Jurkat, Clone E6-1 (cell line): ENCODE data around the gene ACCSL.
A peak's percentile ranks its signal among the peaks of the same experiment; 100 is the strongest.

Experiments used
- DNase-seq: peaks from one replicate; pipeline ENCODE4 v3.0.0-alpha.2; 2011; ENCODE audit warnings: low read depth, low spot score
- H3K4me3 ChIP-seq: 2 replicates; pipeline ENCODE4 v1.5.1; 2011; ENCODE audit warnings: mild to moderate bottlenecking, low read length, control low read depth, moderate library complexity

The ACCSL gene

GRCh38 chr11:44016546-44017442 lies 31.0 kb upstream of the ACCSL start:
- DNase-seq = no peak
- H3K4me3 ChIP-seq = no peak overlapping the region

- no peak overlapping the region for H3K4me3 ChIP-seq
- DNase-seq = no peak
These were observed 30.2 kb upstream of the ACCSL start for GRCh38 chr11:44017443-44018126.

- DNase-seq = no peak
These were observed 29.7 kb upstream of the ACCSL start for GRCh38 chr11:44018127-44018521.

DNA sequence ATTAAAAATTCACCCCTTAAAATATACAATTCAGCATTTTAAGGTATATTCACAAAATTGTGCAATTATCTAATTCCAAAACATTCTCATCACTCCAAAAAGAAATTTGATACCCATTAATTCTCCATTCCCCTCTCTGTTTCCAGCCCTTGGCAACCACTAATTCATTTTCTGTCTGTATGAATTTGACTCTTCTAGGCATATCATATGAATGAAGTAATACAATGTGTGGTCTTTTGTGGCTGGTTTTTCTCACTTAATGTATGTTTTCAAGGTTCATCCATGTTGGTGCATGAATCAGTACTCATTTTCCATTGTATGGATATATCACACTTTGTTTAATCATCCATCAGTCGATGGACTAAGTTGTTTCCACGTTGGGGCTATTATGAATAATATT lies 29.0 kb upstream of the ACCSL start:
- no peak for DNase-seq
- H3K4me3 ChIP-seq = no peak overlapping the region

More at GRCh38 chr11:44018127-44018521, 29.7 kb upstream of the ACCSL start:
- H3K4me3 ChIP-seq = no peak overlapping the region

GRCh38 chr11:44024977-44025376 lies 22.8 kb upstream of the ACCSL start:
- no peak for DNase-seq
- H3K4me3 ChIP-seq = no peak overlapping the region

DNA sequence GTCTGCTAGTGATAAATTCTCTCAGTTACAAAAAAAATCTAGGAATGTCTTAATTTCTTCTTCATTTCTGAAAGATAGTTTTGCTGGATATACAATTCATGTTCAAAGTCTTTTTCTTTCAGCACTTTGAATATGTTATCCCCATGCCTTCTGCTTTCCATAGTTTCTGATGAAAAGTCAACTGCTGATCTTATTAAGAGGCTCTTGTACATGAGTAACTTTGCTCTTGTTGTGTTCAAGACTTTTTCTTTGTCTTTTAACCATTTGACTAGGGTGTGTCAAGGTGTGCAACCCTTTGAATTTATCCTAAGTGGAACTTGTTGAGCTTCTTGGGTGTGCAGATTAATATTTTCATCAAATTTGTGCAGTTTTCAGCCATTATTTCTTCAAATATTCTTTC lies 22.1 kb upstream of the ACCSL start:
- H3K4me3 ChIP-seq = no peak overlapping the region

GRCh38 chr11:44028401-44028800 lies 19.4 kb upstream of the ACCSL start:
- DNase-seq = no peak
- H3K4me3 ChIP-seq = no peak overlapping the region

More for the DNA sequence above, 22.1 kb upstream of the ACCSL start:
- no peak for DNase-seq

DNA sequence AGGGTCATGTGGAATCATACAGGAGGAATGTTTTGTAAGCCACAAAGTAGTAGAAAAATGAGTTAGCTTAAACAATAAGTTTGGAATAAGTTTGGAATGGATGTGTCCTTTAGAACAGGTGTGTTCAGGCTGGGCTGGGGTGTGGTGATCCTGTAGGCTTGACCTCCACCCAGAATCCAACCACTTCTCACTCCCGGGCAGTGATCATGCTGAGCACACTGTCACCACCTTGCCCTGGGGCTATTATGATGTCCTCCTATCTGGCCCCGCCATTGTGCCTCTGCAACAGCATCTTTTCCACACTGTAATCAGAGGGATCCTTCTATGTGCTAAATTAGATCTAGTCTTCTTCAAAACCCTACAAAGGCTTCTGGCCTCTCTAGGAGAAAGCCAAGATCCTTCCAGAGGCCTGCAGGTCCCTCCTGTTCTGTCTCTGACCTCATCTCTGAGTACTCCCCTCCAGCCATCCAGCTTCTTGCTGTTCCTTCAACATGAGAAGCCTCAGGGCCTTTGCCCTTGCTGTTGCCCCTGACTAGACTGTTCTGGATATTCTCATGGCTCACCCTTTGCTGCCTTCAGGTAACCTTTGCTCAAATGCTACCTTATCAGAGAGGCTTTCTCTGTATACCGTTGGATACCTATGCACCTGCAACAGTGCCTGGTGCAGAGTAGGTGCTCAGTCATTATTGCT lies 18.8 kb upstream of the ACCSL start:
- no peak for DNase-seq
- H3K4me3 ChIP-seq = no peak overlapping the region

DNA sequence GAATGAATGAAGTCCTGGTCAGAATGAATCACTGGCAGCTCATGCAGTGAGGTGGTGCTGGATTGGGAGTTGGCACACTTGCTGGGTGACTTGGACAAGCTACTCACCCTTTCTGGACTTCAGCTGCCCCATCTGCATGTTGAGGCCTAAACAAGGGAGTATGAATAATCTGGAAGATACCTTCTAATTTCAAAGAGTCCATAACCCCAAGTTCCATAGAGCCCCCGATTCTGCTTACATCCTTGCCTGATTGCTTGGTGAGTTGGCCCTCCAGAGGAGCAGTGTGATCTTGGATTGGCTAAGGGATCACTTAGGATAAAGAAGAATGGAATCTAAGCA lies 18.3 kb upstream of the ACCSL start:
- H3K4me3 ChIP-seq = no peak overlapping the region
- no peak for DNase-seq

DNA sequence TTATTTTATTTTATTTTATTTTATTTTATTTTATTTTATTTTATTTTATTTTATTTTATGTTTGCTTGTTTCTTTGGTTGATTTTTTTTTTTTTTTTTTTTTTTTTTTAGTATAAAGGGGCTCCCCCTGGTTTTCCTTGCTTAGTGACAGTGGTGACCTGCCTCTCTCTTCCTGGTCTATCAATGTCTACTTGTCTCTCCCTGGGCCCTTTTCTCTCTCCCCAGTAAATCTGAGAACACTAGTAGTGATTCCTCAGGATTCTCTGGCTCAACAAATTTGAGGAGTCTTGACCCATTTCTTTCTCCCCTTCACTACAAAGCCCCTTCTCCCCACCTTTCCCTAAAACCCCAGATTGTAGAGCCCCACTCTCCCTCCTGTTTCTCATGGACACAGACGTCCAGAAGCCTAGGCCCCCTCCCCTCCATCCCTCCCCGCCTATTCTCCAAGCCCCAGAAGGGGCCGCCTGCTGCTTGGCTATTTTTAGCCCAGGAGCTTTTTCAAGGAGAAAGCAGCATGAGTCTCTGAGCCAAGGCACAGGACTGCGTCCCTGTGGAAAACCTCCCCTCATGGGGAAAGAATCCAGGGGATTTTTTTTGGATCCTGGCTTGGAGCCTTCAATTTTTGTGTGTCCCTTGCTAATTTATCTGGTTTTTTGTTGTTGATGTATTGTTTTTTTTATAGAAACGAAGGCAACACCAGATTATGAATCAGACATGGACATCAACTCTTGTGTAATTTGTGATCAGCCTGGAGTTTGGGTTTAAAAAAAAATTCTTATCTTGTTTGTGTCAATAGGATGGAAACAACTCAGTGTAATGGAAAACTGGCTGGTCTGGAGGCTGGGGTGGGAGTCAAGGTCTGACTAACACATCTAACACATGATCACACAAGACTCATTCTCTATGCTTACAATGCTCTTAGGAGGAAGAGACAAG lies 17.5 kb upstream of the ACCSL start:
- no peak for DNase-seq

GRCh38 chr11:44030996-44031395 lies 16.8 kb upstream of the ACCSL start:
- DNase-seq = no peak
- no peak overlapping the region for H3K4me3 ChIP-seq

More for the DNA sequence above, 17.5 kb upstream of the ACCSL start:
- H3K4me3 ChIP-seq = no peak overlapping the region

DNA sequence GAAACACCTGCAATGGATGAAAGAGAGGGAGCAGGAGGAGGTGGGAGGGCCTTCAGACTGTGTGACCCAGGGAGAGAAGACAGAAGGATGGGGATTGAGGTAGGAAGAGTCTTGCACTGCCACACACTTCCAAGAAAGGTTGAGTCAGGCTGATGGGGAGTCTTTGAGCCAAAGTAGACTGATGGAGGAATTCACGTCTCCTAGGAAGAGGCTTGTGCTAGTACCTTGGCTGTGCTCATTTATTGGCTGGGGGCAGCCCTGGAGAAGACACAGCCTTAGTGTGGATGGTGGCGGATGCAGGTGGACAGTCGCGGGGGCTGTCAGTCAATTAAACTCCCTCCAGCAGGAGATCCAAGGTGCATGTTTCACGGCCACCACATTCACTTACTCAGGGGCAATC lies 16.2 kb upstream of the ACCSL start:
- DNase-seq = no peak
- no peak overlapping the region for H3K4me3 ChIP-seq

- DNase-seq = no peak
- H3K4me3 ChIP-seq = no peak overlapping the region
These were observed 15.3 kb upstream of the ACCSL start for GRCh38 chr11:44032299-44033085.

DNA sequence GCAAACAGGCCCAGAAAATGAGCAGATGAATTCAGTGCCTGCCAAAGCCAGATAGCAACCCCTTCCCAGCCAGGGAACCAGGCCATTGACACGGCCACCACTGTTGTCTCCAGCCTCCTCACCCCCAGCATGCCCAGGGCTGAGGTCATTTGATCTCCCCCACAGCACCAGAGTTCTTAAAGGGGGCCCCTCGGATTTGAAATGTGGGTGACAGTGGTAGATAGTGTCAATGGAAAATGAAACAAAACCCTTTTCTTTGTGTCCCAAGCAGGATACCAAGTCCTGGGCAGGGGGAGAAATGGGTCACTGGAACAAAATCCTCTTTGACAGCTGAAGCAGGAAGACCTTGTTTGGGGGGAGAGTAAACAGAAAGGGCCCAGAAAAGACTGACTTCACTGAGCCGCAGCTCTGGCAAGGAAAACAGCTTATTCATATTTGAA lies 14.3 kb upstream of the ACCSL start:
- H3K4me3 ChIP-seq = no peak overlapping the region
- DNase-seq = no peak

- H3K4me3 ChIP-seq = no peak overlapping the region
- DNase-seq = no peak
These were observed 13.9 kb upstream of the ACCSL start for GRCh38 chr11:44033856-44034255.

- no peak for DNase-seq
- H3K4me3 ChIP-seq = no peak overlapping the region
These were observed 13.1 kb upstream of the ACCSL start for GRCh38 chr11:44034639-44035038.

GRCh38 chr11:44036811-44037657 lies 10.7 kb upstream of the ACCSL start:
- DNase-seq = peak; percentile 27
- no peak overlapping the region for H3K4me3 ChIP-seq
